Endothelial cell of umbilical vein (primary cell): ENCODE results near the gene OARD1. TPM values are rescaled to one million over a fixed set of nuclear protein-coding genes. Genes with fewer than 3 reads are reported as not detected.

Experiments
- BruUV-seq: library from RNA; stranded (reverse); fragments of 400-500 nt; replicated peaks from 2 replicates; lab custom pipeline; 2021; lab: Mats Ljungman, UMichigan
- CTCF ChIA-PET: fragments of 300-600, 350-600 bp; sonication (Branson Sonifier 250); formaldehyde crosslinking; loops from one replicate; lab custom pipeline; 2021; ENCODE audit warnings: antibody characterized with exemption, inconsistent platforms; lab: Charles Lee
- POLR2A ChIA-PET: fragments of 300-600, 350-600 bp; sonication (Branson Sonifier 250); formaldehyde crosslinking; loops from one replicate; lab custom pipeline; 2021; ENCODE audit warnings: antibody characterized with exemption, inconsistent platforms; lab: Charles Lee
- DNase-seq: peaks from one replicate; pipeline ENCODE4 v3.0.0-alpha.2; 2011; ENCODE audit warnings: low read depth, low spot score
- FAIRE-seq: peaks from 2 replicates; lab custom pipeline; 2011; peaks lifted over from hg19 to GRCh38; lab: Jason Lieb, UNC
- H2AFZ ChIP-seq: 2 replicates; pipeline ENCODE4 v1.6.0; 2012; ENCODE audit warnings: low read depth, low read length, control low read depth, inconsistent platforms
- H3K27ac ChIP-seq: 2 replicates; pipeline ENCODE4 v1.5.1; 2011; ENCODE audit warnings: low read depth, mild to moderate bottlenecking, control low read depth, low read length, moderate library complexity; ENCODE audit not compliant: insufficient read depth
- H3K27me3 ChIP-seq, 2 experiments: 2 replicates each; pipeline versions ENCODE4 v1.6.0 to v1.6.1; 2011; ENCODE audit warnings: low read length in 2 of 2, mixed read lengths in 1 of 2; ENCODE audit not compliant: control insufficient read depth in 2 of 2, insufficient read depth in 2 of 2
- H3K36me3 ChIP-seq, 2 experiments: 2 replicates in 1 of 2; 3 replicates in 1 of 2; pipeline ENCODE4 v1.5.1; 2011; ENCODE audit warnings: low read length in 2 of 2, mild to moderate bottlenecking in 1 of 2, moderate library complexity in 1 of 2; ENCODE audit not compliant: control insufficient read depth in 2 of 2, insufficient read depth in 2 of 2; ENCODE audit errors: extremely low read depth in 1 of 2
- H3K4me1 ChIP-seq: 3 replicates; pipeline ENCODE4 v1.5.1; 2011; ENCODE audit warnings: mild to moderate bottlenecking, low read length; ENCODE audit not compliant: control insufficient read depth, insufficient read depth; ENCODE audit errors: extremely low read depth
- H3K4me2 ChIP-seq: 2 replicates; pipeline ENCODE4 v1.6.1; 2011; ENCODE audit warnings: low read length, control low read depth, mixed read lengths; ENCODE audit not compliant: insufficient read depth
- H3K4me3 ChIP-seq, 3 experiments: fragments of 200-600 bp in 1 of 3; sonication (generic), shearing (Covaris generic) in 1 of 3; replicated peaks in 1 of 3; 2 replicates each; pipeline ENCODE4 v1.5.1; 2011 to 2016; ENCODE audit warnings: control low read depth in 3 of 3, low read length in 3 of 3, mild to moderate bottlenecking in 2 of 3, inconsistent platforms in 1 of 3, low read depth in 1 of 3, moderate library complexity in 1 of 3; ENCODE audit not compliant: insufficient read depth in 1 of 3
- H3K79me2 ChIP-seq: 2 replicates; pipeline ENCODE4 v1.6.0; 2012; ENCODE audit warnings: low read length, inconsistent platforms; ENCODE audit not compliant: control insufficient read depth, insufficient read depth
- H3K9ac ChIP-seq: replicated peaks from 2 replicates; pipeline ENCODE3; 2011; ENCODE audit warnings: low read length, control low read depth; ENCODE audit not compliant: insufficient read depth; ENCODE audit errors: extremely low read depth
- H3K9me1 ChIP-seq: replicated peaks from 3 replicates; pipeline ENCODE4 v1.6.0; 2011; ENCODE audit warnings: mild to moderate bottlenecking, low read length; ENCODE audit not compliant: control insufficient read depth, insufficient read depth; ENCODE audit errors: extremely low read depth
- H3K9me3 ChIP-seq: replicated peaks from 2 replicates; pipeline ENCODE4 v1.5.1; 2012; ENCODE audit warnings: low read length, inconsistent platforms; ENCODE audit not compliant: control insufficient read depth, insufficient read depth
- H4K20me1 ChIP-seq: replicated peaks from 2 replicates; pipeline ENCODE3; 2011; ENCODE audit warnings: mild to moderate bottlenecking, low read length; ENCODE audit not compliant: control insufficient read depth, insufficient read depth; ENCODE audit errors: extremely low read depth
- EZH2 ChIP-seq: IDR thresholded peaks from 2 replicates; pipeline ENCODE4 v1.6.1; 2012; ENCODE audit warnings: borderline replicate concordance, low read depth, mild to moderate bottlenecking, moderate library complexity, low read length, inconsistent platforms; ENCODE audit not compliant: severe bottlenecking
- FOS ChIP-seq: IDR thresholded peaks from 2 replicates; pipeline ENCODE4 v1.6.1; 2011; ENCODE audit warnings: mild to moderate bottlenecking, low read length, moderate library complexity, borderline replicate concordance; ENCODE audit not compliant: insufficient read depth
- GATA2 ChIP-seq: IDR thresholded peaks from 2 replicates; pipeline ENCODE4 v1.7.0; 2011; ENCODE audit warnings: low read depth, mild to moderate bottlenecking, moderate library complexity, mixed read lengths, low read length; ENCODE audit not compliant: insufficient read length, insufficient read depth
- JUN ChIP-seq: IDR thresholded peaks from 2 replicates; pipeline ENCODE4 v1.6.1; 2011; ENCODE audit warnings: borderline replicate concordance, low read depth; ENCODE audit not compliant: insufficient read length, insufficient read depth
- MYC ChIP-seq: IDR thresholded peaks from one replicate; pipeline ENCODE4 v1.6.1; 2011; ENCODE audit warnings: mild to moderate bottlenecking, low read depth, low read length
- POLR2A ChIP-seq: IDR thresholded peaks from 2 replicates; pipeline ENCODE4 v1.6.1; 2012; ENCODE audit warnings: low read depth, mild to moderate bottlenecking, control low read depth, low read length
- POLR2AphosphoS5 ChIP-seq: IDR thresholded peaks from 2 replicates; pipeline ENCODE4 v1.6.1; 2012; ENCODE audit warnings: low read depth, mild to moderate bottlenecking, control low read depth, low read length, moderate library complexity; ENCODE audit not compliant: insufficient read depth
- dilution Hi-C: fragments of 300-500 bp; cut with MboI; formaldehyde crosslinking; loops from one replicate; pipeline ENCODE4 v1.15.0; 2019; ENCODE audit warnings: low sequenced_read_pairs; ENCODE audit not compliant: extremely low pct_ligation_motif_present
- intact Hi-C: fragments of 100-400 bp; cut with micrococcal nuclease; formaldehyde crosslinking; loops from one replicate; pipeline ENCODE4 v1.10.0; 2022
- polyA plus RNA-seq, 4 experiments: library from polyadenylated mRNA; depleted of rRNA in 3 of 4; stranded (reverse) in 3 of 4; unstranded in 1 of 4; fragments of >200 nt; gene quantifications; 2 replicates each; pipeline versions ENCODE4 v1.2.1 to v1.2.3, GENCODE V29; 2011 to 2012; ENCODE audit warnings: missing spikeins in 1 of 4
- total RNA-seq: library from RNA; stranded (reverse); gene quantifications from 2 replicates; pipeline ENCODE4 v1.2.3, GENCODE V29; 2021
- TF ChIP-seq, protein P1 (sequence below), 2 donors: IDR thresholded peaks; 1 replicate in 1 of 2; 2 replicates in 1 of 2; pipeline ENCODE4 v1.5.1; 2011; ENCODE audit warnings: low read length in 2 of 2, mild to moderate bottlenecking in 2 of 2, moderate library complexity in 2 of 2, control low read depth in 1 of 2, inconsistent platforms in 1 of 2, low read depth in 1 of 2; ENCODE audit not compliant: insufficient read depth in 1 of 2; ENCODE audit errors: extremely low read depth in 1 of 2
- TF ChIP-seq, protein P2 (sequence below): IDR thresholded peaks from 2 replicates; pipeline ENCODE4 v1.6.1; 2011; ENCODE audit not compliant: insufficient read depth, insufficient read length

Gene OARD1
- total and polyA plus RNA-seq, 2 donors (not counting 3 experiments of a cell fraction or from before 2014, with no cell fraction given): 5.2 to 13.0 TPM

GRCh38 chr6:41021832-41022231, 50.3 kb downstream of the OARD1 start:
- Histone ChIP-seq H3K9ac (no peak overlapping the region), H3K79me2 (no peaks in the 10 kb centered on the region), H3K27ac (no peak overlapping the region), H3K36me3 (no peaks in the 10 kb centered on the region), H3K4me1 (no peaks in the 10 kb centered on the region), H3K4me3 (no peak overlapping the region), H2AFZ (no peak overlapping the region), H3K9me1 (no peaks in the 10 kb centered on the region), H3K4me2 (no peak overlapping the region), H3K9me3 (no peaks in the 10 kb centered on the region), H4K20me1 (no peaks in the 10 kb centered on the region), H3K27me3 (peaks cover 0 to 2% of the 10 kb centered on the region in 2 experiments)
- intact Hi-C loops: no loop called here
- ChIA-PET CTCF (interaction anchor here (4.2 kb wide), 1 partner anchor 127 kb away, joined by 20 read pairs; no protein-coding TSS in a partner anchor), POLR2A (no interaction called here)
- no TSS peak for BruUV-seq
- FAIRE-seq (peak; percentile 59), DNase-seq (peak; percentile 37)
- TF ChIP-seq, protein P1, sequence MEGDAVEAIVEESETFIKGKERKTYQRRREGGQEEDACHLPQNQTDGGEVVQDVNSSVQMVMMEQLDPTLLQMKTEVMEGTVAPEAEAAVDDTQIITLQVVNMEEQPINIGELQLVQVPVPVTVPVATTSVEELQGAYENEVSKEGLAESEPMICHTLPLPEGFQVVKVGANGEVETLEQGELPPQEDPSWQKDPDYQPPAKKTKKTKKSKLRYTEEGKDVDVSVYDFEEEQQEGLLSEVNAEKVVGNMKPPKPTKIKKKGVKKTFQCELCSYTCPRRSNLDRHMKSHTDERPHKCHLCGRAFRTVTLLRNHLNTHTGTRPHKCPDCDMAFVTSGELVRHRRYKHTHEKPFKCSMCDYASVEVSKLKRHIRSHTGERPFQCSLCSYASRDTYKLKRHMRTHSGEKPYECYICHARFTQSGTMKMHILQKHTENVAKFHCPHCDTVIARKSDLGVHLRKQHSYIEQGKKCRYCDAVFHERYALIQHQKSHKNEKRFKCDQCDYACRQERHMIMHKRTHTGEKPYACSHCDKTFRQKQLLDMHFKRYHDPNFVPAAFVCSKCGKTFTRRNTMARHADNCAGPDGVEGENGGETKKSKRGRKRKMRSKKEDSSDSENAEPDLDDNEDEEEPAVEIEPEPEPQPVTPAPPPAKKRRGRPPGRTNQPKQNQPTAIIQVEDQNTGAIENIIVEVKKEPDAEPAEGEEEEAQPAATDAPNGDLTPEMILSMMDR (IDR thresholded peaks at IDR 0.05; ENCODE audit: extremely low read depth in 1 of 2, insufficient read depth in 1 of 2, low read depth in 1 of 2, low read length in 2 of 2): peak in 1 of 2 donors; percentile 18
- TF ChIP-seq POLR2A: no peak
- dilution Hi-C loops: no loop called here

DNA sequence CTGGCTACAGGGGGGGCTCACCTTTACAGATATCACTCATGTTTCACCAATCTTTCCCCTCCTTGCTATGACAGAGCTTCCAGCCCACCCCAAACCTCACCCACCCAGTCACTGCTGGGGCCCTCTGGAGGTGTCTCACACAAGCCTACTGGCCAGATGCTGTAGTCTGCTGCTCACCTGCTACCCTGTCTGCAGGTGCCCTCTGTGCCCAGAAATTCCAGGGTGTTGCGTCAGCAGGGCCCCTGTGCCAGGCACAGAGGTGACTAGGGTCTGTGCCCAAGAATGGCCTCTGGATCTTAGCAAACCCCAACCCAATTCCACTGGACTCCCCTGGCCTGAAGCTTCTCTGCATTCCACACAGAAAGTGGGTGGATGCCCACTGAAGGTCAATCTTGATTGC, 54.5 kb downstream of the OARD1 start:
- H4K20me1 ChIP-seq: no peaks in the 10 kb centered on the region
- H3K4me3 ChIP-seq: no peak overlapping the region
- H3K9ac ChIP-seq: no peak overlapping the region
- H3K36me3 ChIP-seq: no peaks in the 10 kb centered on the region
- no peaks in the 10 kb centered on the region for H3K9me3 ChIP-seq
- no peak overlapping the region for H3K27ac ChIP-seq
- H3K79me2 ChIP-seq: no peaks in the 10 kb centered on the region
- H3K9me1 ChIP-seq: no peaks in the 10 kb centered on the region
- no TSS peak for BruUV-seq
- POLR2A ChIA-PET: no interaction called here
- FAIRE-seq (no peak), DNase-seq (no peak)
- peaks cover 0 to 2% of the 10 kb centered on the region in 2 experiments for H3K27me3 ChIP-seq
- TF ChIP-seq MYC: no peak
- TF ChIP-seq, protein P1 (IDR thresholded peaks at IDR 0.05; ENCODE audit: extremely low read depth in 1 of 2, insufficient read depth in 1 of 2, low read depth in 1 of 2, low read length in 2 of 2): no peak
- TF ChIP-seq POLR2A: no peak
- TF ChIP-seq EZH2: no peak
- no peak for TF ChIP-seq JUN
- no peak for TF ChIP-seq FOS
- TF ChIP-seq, protein P2, sequence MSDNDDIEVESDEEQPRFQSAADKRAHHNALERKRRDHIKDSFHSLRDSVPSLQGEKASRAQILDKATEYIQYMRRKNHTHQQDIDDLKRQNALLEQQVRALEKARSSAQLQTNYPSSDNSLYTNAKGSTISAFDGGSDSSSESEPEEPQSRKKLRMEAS: no peak
- no peak for TF ChIP-seq GATA2
- TF ChIP-seq POLR2AphosphoS5: no peak
- no peaks in the 10 kb centered on the region for H3K4me1 ChIP-seq
- H2AFZ ChIP-seq: no peak overlapping the region
- no peak overlapping the region for H3K4me2 ChIP-seq
- dilution Hi-C loops (no loop called here), intact Hi-C loops (no loop called here)
- CTCF ChIA-PET: interaction anchor here (1.1 to 2.3 kb wide), 3 partner anchors 10 to 123 kb away, joined by 4 to 12 read pairs (median 4); no protein-coding TSS in a partner anchor
